Coronary artery (tissue), 2 donors: ENCODE results near the gene FGB.
"Not testable (repeated sequence)": the region's sequence is repeated elsewhere in the genome, so short reads cannot be mapped to it uniquely, and the experiment has no call there.

Experiments used
- DNase-seq: peaks from one replicate; pipeline ENCODE4 v3.0.0-alpha.2; 2017; ENCODE audit warnings: low spot score
- H3K27ac ChIP-seq, 2 donors: fragments of 200-600 bp; sonication (generic); one replicate each; pipeline ENCODE4 v1.5.1; 2016 to 2019
- H3K4me3 ChIP-seq: fragments of 200-600 bp; sonication (generic); 2 replicates; pipeline ENCODE4 v1.5.1; 2016; ENCODE audit warnings: mild to moderate bottlenecking, moderate library complexity
- TF ChIP-seq, protein P1 (sequence below): fragments of 200-600 bp; sonication (generic); IDR thresholded peaks from one replicate; pipeline ENCODE4 v1.5.1; 2019; ENCODE audit warnings: antibody characterized with exemption

FGB gene

DNA sequence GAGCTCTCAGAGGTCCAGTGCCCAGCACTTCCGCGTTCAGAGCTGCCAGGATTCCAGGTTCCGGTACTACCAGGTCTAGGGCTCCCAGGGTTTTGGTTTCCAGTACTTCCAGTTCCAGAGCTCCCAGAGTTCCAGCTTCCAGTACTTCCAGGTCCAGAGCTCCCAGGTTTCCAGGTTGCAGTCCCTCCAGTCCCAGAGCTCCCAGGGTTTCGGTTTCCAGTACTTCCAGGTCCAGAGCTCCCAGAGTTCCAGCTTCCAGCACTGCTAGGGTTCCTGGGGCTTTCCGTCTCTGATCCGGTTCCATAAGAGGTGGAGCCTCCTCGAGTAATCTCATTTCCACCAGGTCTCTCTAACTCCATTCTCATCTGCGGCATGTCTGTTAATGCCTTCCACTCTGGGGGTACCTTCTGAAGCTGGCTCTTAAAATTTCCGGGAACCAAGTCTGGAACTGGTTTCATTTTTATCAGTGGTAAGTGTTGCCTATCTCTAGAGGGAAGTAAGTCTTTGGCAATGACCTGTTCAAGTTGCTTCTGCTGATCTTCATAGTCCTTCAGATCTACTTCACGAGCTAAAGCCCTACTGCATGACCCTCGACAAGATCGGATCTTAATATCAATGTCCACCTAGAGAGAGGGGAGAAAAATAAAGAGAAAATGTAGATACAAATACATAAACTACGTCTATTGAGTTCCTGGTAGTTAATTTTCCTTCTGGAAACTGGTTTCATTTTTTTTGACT lies 23.7 kb downstream of the FGB start:
- no peak overlapping the region for H3K27ac ChIP-seq
- H3K4me3 ChIP-seq, result no peak overlapping the region
- no peak for DNase-seq
- TF ChIP-seq, protein P1, sequence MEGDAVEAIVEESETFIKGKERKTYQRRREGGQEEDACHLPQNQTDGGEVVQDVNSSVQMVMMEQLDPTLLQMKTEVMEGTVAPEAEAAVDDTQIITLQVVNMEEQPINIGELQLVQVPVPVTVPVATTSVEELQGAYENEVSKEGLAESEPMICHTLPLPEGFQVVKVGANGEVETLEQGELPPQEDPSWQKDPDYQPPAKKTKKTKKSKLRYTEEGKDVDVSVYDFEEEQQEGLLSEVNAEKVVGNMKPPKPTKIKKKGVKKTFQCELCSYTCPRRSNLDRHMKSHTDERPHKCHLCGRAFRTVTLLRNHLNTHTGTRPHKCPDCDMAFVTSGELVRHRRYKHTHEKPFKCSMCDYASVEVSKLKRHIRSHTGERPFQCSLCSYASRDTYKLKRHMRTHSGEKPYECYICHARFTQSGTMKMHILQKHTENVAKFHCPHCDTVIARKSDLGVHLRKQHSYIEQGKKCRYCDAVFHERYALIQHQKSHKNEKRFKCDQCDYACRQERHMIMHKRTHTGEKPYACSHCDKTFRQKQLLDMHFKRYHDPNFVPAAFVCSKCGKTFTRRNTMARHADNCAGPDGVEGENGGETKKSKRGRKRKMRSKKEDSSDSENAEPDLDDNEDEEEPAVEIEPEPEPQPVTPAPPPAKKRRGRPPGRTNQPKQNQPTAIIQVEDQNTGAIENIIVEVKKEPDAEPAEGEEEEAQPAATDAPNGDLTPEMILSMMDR, result no peak

DNA sequence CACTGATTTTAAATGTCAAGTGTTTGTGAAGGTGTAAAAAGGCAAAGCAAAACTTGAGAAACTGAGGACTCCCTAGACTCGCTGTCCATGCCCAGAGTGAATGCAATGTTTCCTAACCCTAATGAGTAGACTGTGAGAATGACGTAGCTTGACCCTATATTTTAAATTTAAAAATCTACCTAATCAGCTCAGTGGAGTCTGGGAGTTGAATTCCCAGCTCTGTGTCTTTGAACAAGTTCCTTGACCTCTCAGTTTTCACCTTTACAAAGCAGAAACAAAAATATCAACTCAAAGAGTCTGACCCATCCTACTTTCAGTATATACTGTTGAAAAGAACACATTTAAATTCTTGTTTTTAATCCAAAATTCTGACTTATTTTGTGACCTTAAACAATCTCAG lies 25.4 kb downstream of the FGB start:
- TF ChIP-seq, protein P1, result no peak
- no peak overlapping the region for H3K4me3 ChIP-seq
- H3K27ac ChIP-seq, result no peak overlapping the region
- DNase-seq, result no peak

DNA sequence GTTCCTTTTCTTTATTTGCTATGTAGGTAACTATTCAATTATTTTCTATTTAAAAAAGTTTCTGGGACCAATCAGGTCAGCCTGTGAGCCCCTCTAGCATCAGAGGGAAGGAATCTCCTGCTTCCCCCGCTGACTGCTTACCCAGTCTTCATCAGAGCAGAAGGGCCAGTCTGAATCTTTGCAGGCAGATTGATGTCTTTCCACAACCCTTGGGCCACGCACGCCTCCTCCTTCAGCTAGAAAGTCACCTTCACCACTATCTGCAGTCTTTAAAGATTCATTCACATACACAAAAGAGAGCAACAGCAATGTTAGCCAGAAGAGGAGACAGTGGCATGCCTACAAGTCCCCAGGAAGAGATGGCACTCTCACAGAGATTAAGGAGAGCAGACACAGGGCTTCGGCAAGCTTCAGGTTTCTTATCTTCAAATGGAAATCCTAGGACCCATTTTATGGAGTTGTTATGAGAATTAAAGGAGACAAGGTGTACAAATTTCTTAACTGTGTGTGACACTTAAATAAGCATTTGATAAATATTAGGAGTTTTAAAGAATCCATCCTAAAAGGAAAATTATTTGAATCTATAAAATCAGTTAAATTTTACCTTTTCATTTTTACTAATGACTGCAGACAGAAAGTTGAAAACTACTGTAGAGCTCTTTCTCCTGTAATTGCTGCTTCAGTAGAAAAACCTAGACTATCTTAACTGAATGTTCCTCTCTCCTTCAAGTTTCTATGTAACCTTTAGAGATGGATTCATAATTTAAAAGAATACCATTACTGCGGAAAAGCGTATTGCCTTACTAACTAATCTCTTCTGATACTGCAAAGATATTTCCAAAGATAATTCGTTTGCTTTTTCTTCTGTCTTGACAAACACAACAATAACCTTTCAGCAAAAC lies 26.7 kb downstream of the FGB start:
- no peak overlapping the region for H3K27ac ChIP-seq
- TF ChIP-seq, protein P1, result no peak
- no peak for DNase-seq
- no peak overlapping the region for H3K4me3 ChIP-seq

DNA sequence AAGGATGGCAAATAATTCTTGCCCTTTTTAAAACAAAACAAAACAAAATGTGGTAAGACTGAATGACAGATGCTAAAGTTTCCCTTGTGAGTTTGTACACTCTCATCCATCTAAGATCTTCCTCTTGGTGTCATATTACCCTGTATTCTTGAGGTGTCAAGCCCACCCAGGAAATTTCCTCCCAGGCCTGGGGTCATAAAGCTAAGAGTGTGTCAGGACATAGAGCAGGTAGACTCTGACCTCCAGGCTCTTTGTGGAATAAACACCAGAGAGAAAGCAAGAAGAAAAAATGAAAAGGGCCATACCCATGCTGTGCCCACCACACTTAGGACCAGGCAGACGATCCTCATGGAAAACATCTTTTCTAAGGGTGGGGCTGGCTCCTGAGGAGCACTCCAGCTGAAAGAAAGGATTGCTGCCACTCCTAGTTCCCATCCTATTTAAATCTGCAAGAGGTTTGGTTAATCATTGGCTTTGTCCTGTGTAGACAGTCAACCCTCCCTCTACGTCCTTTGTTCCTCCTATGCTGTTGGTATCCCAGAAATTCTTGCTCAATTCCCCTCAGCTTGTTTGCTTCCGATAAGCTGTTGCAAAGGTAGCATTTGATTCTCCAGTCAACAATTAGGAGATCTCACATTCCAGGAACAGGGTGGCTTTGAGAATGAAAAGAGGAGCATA lies 27.7 kb downstream of the FGB start, which contains the start of gene FGA:
TSS of gene FGA (minus strand) at position 414 of the 678 bp plus-strand sequence. CDS start at position 359, 55 bp downstream.
- no peak within 1 kb of the TSS for H3K4me3 ChIP-seq
- TF ChIP-seq, protein P1, result no peak
- H3K27ac ChIP-seq, result no peak within 1 kb of the TSS

DNA sequence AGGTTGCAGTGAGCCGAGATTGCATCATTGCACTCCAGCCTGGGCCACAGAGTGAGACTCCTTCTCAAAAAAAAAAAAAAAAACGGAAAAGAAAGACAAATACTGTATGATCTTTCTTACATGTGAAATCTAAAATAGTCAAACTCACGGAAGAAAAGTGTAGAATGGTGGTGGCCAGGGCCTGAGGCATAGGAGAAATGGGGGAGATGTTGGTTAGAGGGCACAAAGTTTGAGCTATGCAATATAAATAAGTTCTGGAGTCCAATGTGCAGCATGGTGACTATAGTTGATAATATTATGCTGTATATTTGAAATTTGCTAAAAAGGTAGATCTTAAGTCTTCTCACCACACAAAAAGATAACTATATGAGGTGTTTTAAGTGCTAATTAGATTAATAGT lies 29.1 kb downstream of the FGB start:
- TF ChIP-seq, protein P1, result no peak
- no peak overlapping the region for H3K27ac ChIP-seq
- DNase-seq, result no peak
- no peak overlapping the region for H3K4me3 ChIP-seq

More for the DNA sequence above, 27.7 kb downstream of the FGB start, which contains the start of gene FGA:
- no peak for DNase-seq

DNA sequence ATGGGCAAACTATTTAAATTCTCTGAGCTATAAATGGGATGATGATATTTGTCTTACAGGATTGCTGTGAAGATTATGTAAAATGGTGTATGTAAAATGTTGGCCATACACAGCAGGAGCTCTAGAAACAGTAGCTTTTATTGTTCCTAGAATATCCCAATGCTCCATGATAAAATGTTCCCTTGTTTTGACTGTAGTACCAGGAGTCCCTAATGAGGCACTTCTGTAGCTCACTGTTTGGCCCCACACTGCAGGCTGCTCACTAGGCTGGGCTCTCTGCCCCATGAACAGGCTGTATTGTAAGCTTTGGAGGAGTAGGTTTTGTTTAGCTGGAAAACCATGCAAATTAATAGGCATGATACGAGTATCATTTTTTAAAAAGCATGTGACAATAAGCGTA lies 31.1 kb downstream of the FGB start:
- TF ChIP-seq, protein P1, result no peak
- no peak overlapping the region for H3K4me3 ChIP-seq
- H3K27ac ChIP-seq, result no peak overlapping the region
- DNase-seq, result no peak

DNA sequence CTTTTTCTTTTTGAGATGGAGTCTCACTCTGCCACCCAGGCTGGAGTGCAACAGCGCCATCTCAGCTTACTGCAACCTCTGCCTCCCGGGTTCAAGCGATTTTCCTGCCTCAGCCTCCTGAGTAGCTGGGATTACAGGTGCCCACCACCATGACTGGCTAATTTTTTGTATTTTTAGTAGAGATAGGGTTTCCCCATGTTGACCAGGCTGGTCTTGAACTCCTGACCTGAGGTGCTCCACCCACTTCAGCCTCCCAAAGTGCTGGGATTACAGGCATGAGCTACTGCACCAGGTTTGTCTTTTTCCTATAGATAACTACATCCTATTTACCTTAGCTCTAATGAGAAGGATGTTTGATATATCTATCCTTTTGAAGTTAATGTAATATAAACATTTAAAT lies 31.5 kb downstream of the FGB start:
- not testable (repeated sequence) for H3K4me3 ChIP-seq, DNase-seq, H3K27ac ChIP-seq
